ENCODE results near the gene CSAG1. TPM values are rescaled to one million over a fixed set of nuclear protein-coding genes. Genes with fewer than 3 reads are reported as not detected.
"Not testable (repeated sequence)": the region's sequence is repeated elsewhere in the genome, so short reads cannot be mapped to it uniquely, and the experiment has no call there.

CSAG1 gene, protein sequence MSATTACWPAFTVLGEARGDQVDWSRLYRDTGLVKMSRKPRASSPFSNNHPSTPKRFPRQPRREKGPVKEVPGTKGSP
- not detected for total RNA-seq

DNA sequence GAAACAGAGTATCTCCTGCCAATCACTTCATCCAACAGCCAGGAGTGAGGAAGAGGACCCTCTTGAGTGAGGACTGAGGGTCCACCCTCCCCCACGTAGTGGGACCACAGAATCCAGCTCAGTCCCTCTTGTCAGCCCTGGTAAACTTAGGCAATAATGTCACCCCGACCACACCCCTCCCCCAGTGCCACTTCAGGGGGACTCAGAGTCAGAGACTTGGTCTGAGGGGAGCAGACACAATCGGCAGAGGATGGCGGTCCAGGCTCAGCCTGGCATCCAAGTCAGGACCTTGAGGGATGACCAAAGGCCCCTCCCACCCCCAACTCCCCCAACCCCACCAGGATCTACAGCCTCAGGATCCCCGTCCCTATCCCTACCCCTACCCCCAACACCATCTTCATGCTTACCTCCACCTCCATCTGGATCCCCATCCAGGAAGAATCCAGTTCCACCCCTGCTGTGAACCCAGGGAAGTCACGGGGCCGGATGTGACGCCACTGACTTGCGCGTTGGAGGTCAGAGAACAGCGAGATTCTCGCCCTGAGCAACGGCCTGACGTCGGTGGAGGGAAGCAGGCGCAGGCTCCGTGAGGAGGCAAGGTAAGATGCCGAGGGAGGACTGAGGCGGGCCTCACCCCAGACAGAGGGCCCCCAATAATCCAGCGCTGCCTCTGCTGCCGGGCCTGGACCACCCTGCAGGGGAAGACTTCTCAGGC is at the start of gene CSAG1, which contains the start of gene MAGEA12:
TSS of gene CSAG1 (minus strand) at position 461 of the 715 bp plus-strand sequence. CDS start 1,261 bp downstream, outside the sequence.
TSS of gene MAGEA12 (plus strand) at position 497 of the 715 bp plus-strand sequence. CDS start 2,405 bp downstream, outside the sequence.
- Histone ChIP-seq H3K9me3 (no peaks in the 10 kb centered on the region), H3K36me3 (no peaks in the 10 kb centered on the region), H3K4me3 (no peak within 1 kb of the TSS), H3K27me3 (no peaks in the 10 kb centered on the region), H3K27ac (no peak within 1 kb of the TSS), H3K4me1 (no peaks in the 10 kb centered on the region)
- no peak for TF ChIP-seq CTCF (IDR thresholded peaks at IDR 0.05)
- TF ChIP-seq POLR2A (IDR thresholded peaks at IDR 0.05) = no peak
- no peak for TF ChIP-seq EP300 (IDR thresholded peaks at IDR 0.05)
- DNase-seq (ENCODE audit: low spot score in 2 of 2) = no peak
- 83 to 90% methylated on average over 8 to 17 of the region's 21 CpGs for WGBS, 2 donors

GRCh38 chrX:152769549-152770289 is 36.2 kb upstream of the CSAG1 start, which contains the start of gene MAGEA6:
TSS of gene MAGEA6 (minus strand) at chrX:152769689. CDS start at chrX:152767650, 2,039 bp downstream.
- not testable (repeated sequence) for DNase-seq (ENCODE audit: low spot score in 2 of 2); H3K27ac ChIP-seq; H3K4me1 ChIP-seq; H3K27me3 ChIP-seq; H3K4me3 ChIP-seq; H3K9me3 ChIP-seq; H3K36me3 ChIP-seq
- no CpG with 5 or more reads among the region's 29 CpGs for WGBS, 2 donors

DNA sequence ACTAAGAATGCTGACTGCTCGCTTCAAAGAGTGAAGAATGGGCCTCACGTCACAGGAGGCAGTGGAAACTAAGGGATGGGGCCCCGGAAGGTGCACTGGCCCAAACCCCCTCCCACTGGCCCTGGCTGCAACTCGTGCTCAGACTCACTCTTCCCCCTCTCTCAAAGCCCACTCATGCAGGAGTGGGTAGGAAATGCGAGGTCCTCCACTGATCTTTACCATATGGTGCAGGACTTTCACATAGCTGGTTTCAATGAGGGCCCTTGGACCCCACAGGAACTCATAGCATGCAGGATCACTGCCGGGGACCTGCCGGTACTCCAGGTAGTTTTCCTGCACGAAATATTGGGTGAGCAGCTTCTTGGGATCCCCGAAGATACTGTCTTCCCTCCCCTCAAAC is 33.0 kb upstream of the CSAG1 start:
- not testable (repeated sequence) for H3K27me3 ChIP-seq; H3K9me3 ChIP-seq; H3K4me1 ChIP-seq; H3K36me3 ChIP-seq; H3K4me3 ChIP-seq; DNase-seq (ENCODE audit: low spot score in 2 of 2); H3K27ac ChIP-seq
- WGBS, 2 donors = 71 to 86% methylated on average over 8 to 9 of the region's 9 CpGs

DNA sequence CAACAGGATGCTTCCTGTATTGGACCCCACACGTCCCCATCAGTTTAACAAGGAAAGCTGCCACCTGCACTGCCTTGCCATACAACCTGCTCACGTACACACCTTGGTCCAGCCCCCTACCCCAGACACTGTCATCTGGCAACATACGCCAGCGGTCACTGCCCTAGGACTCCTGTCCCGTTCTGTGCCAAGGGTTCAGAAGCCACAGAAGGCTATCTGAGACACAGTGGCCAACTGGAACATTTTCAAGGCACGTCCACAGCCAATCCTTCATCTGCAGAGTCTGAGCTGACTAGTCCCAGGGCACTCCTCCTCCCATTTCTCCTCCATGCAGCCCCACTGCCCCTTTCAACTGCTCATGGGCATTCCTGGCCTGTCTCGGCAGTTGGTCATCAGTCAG is 28.1 kb upstream of the CSAG1 start:
- not testable (repeated sequence) for H3K36me3 ChIP-seq; H3K4me1 ChIP-seq; H3K27me3 ChIP-seq; H3K27ac ChIP-seq; H3K9me3 ChIP-seq; H3K4me3 ChIP-seq; DNase-seq (ENCODE audit: low spot score in 2 of 2)
- WGBS, 2 donors = 78% methylated on average over 3 of the region's 7 CpGs; no CpG with 5 or more reads in 1 of the 2 donors

DNA sequence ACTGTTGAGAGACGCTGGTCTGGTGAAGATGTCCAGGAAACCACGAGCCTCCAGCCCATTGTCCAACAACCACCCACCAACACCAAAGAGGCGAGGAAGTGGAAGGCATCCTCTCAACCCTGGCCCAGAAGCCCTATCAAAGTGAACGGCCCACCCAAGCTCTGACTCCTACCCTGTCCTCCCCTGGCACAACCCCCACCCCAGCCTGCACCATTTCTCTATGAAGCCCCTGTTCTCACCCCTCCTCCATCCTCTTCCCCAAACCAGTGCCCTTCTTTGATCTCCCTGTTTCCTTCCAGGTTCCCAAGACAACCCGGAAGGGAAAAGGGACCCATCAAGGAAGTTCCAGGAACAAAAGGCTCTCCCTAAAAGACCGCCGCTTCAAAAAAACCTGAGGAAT is 26.0 kb upstream of the CSAG1 start:
- WGBS, 2 donors = 94 to 96% methylated on average over 3 of the region's 7 CpGs
- H3K9me3 ChIP-seq; H3K27me3 ChIP-seq; DNase-seq (ENCODE audit: low spot score in 2 of 2); H3K4me1 ChIP-seq; H3K27ac ChIP-seq; H3K4me3 ChIP-seq; H3K36me3 ChIP-seq: not testable (repeated sequence)

GRCh38 chrX:152758918-152759317 is 25.4 kb upstream of the CSAG1 start, which contains the start of gene CSAG3:
TSS of gene CSAG3 (plus strand) at chrX:152759218.
- H3K9me3 ChIP-seq; H3K27ac ChIP-seq; H3K36me3 ChIP-seq; DNase-seq (ENCODE audit: low spot score in 2 of 2); H3K4me1 ChIP-seq; H3K27me3 ChIP-seq; H3K4me3 ChIP-seq: not testable (repeated sequence)
- no CpG with 5 or more reads among the region's 2 CpGs for WGBS, 2 donors

DNA sequence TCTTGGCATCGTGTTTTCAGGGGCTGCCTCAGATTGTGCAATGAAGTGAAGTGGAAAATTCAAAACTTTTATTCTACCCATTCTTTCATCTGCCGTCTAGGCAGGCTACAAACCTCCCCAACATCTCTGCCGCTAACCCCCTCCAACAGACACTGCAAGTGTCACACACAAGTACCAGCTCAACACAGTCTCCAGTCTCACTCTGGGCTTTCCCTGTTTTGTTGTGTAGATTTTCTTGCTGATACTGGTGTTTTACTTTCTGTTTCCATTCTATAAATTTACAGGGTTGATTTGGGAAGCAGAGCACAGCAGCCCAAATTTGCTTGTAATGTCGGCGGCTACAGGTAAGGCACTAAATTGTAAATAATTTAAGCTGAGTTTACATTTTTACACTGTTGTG is 21.4 kb upstream of the CSAG1 start:
- H3K27ac ChIP-seq; DNase-seq (ENCODE audit: low spot score in 2 of 2); H3K4me1 ChIP-seq; H3K36me3 ChIP-seq; H3K4me3 ChIP-seq; H3K9me3 ChIP-seq; H3K27me3 ChIP-seq: not testable (repeated sequence)
- no CpG with 5 or more reads among the region's 5 CpGs for WGBS, 2 donors

DNA sequence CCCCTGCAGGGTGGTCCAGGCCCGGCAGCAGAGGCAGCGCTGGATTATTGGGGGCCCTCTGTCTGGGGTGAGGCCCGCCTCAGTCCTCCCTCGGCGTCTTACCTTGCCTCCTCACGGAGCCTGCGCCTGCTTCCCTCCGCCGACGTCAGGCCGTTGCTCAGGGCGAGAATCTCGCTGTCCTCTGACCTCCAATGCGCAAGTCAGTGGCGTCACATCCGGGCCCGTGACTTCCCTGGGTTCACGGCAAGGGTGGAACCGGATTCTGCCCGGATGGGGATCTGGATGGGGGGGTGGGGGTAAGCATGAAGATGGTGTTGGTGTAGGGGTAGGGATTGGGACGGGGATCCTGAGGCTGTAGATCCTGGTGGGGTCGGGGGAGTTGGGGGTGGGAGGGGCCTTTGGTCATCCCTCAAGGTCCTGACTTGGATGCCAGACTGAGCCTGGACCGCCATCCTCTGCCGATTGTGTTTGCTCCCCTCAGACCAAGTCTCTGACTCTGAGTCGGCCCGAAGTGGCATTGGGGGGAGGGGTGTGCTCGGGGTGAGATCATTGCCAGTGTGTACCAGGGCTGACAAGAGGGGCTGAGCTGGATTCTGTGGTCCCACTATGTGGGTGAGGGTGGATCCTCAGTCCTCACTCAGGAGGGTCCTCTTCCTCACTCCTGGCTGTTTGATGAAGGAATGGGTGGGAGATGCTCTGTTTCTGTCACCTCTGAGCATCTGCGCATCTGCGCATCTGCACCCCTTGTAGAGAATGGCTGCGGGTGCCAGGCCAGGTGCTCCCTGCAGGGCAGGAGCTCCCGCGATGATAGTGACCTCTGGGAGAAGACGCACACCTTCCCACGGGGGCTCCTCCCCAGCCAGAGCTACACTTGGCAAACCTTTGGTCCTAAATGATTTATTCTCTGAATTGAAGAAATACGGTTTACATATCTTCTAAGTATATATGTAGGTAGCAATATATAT is 20.4 kb upstream of the CSAG1 start, which contains the start of gene MAGEA2:
TSS of gene MAGEA2 (minus strand) at position 157 of the 965 bp plus-strand sequence. CDS start 2,479 bp downstream, outside the sequence.
- not testable (repeated sequence) for H3K27ac ChIP-seq; H3K27me3 ChIP-seq; H3K9me3 ChIP-seq; DNase-seq (ENCODE audit: low spot score in 2 of 2); H3K36me3 ChIP-seq; H3K4me3 ChIP-seq; H3K4me1 ChIP-seq
- WGBS, 2 donors = no CpG with 5 or more reads among the region's 35 CpGs
